NCI-H748 (cell line): Measurements from ENCODE around the gene EPN2.

ENCODE experiments used
- DNase-seq: peaks from one replicate; lab custom pipeline; 2025; ENCODE audit not compliant: unreplicated experiment; lab: John Stamatoyannopoulos, UW

Gene EPN2

GRCh38 chr17:19377602-19378415 lies 140.6 kb downstream of the EPN2 start:
- peak; percentile 100 for DNase-seq

GRCh38 chr17:19378416-19379360 lies 141.5 kb downstream of the EPN2 start, which contains the start of gene MAPK7:
TSS of gene MAPK7 (plus strand) at chr17:19378498. CDS start at chr17:19378901, 403 bp downstream.
- peak; percentile 78 for DNase-seq

GRCh38 chr17:19379361-19380065 lies 142.3 kb downstream of the EPN2 start:
- no peak for DNase-seq

GRCh38 chr17:19380481-19381301 lies 143.5 kb downstream of the EPN2 start:
- no peak for DNase-seq

GRCh38 chr17:19381361-19381740 lies 144.2 kb downstream of the EPN2 start:
- DNase-seq = no peak

GRCh38 chr17:19381741-19382444 lies 144.7 kb downstream of the EPN2 start:
- DNase-seq = no peak

GRCh38 chr17:19382531-19383444 lies 145.6 kb downstream of the EPN2 start:
- DNase-seq = no peak

- no peak for DNase-seq
Measured at GRCh38 chr17:19383681-19384470, 146.7 kb downstream of the EPN2 start.

GRCh38 chr17:19384723-19385391 lies 147.7 kb downstream of the EPN2 start:
- DNase-seq = no peak

- DNase-seq = no peak
Measured at GRCh38 chr17:19385521-19385983, 148.4 kb downstream of the EPN2 start.
